Prostate gland (tissue), 2 donors: ENCODE measurements around the gene ROBO2.
A peak's percentile ranks its signal among the peaks of the same experiment; 100 is the strongest.

Experiments
- POLR2A ChIP-seq: fragments of 450-650 bp; IDR thresholded peaks from one replicate; pipeline ENCODE4 v1.6.1; 2016; ENCODE audit warnings: antibody characterized with exemption, mild to moderate bottlenecking
- POLR2AphosphoS5 ChIP-seq: sonication (generic); formaldehyde crosslinking; IDR thresholded peaks from one replicate; pipeline ENCODE4 v1.6.1; 2017; ENCODE audit warnings: antibody characterized with exemption
- TF ChIP-seq, protein P1 (sequence below), 4 experiments: fragments of 200-600 bp in 2 of 4; fragments of 450-650 bp in 2 of 4; sonication (generic) in 2 of 4; IDR thresholded peaks; 1 replicate in 3 of 4; 2 replicates in 1 of 4; pipeline ENCODE4 v1.5.1; 2016 to 2019; ENCODE audit warnings: antibody characterized with exemption in 4 of 4, mild to moderate bottlenecking in 2 of 4, moderate library complexity in 2 of 4

DNA sequence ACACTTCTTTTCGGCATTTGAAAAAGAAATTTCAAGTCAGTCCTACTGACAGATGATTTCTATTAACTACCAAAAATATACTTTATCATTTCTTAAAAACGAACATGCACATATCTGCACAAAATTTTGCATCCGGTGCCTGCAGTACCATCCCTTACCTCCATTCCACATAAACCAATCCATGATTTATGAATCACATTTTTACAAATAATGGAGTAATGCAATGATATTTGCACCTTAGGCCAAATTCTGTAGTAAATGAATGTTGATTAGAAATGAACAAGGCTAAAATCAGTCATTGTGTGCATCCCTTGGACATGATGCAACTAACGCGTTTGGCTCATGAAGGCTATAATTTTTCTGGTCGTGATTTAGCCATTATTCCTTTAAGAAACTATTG is 46.5 kb downstream of the ROBO2 start:
- TF ChIP-seq POLR2AphosphoS5 (no peak), POLR2A (no peak)
- TF ChIP-seq, protein P1, sequence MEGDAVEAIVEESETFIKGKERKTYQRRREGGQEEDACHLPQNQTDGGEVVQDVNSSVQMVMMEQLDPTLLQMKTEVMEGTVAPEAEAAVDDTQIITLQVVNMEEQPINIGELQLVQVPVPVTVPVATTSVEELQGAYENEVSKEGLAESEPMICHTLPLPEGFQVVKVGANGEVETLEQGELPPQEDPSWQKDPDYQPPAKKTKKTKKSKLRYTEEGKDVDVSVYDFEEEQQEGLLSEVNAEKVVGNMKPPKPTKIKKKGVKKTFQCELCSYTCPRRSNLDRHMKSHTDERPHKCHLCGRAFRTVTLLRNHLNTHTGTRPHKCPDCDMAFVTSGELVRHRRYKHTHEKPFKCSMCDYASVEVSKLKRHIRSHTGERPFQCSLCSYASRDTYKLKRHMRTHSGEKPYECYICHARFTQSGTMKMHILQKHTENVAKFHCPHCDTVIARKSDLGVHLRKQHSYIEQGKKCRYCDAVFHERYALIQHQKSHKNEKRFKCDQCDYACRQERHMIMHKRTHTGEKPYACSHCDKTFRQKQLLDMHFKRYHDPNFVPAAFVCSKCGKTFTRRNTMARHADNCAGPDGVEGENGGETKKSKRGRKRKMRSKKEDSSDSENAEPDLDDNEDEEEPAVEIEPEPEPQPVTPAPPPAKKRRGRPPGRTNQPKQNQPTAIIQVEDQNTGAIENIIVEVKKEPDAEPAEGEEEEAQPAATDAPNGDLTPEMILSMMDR (IDR thresholded peaks at IDR 0.05), result peak in 1 of 4 experiments; percentile 30
